ENCODE data around the gene CAMK2A. TPM values are rescaled to one million over a fixed set of nuclear protein-coding genes. Genes with fewer than 3 reads are reported as not detected.

CAMK2A gene
- total RNA-seq, 2 experiments from 2014 or later: not detected

DNA sequence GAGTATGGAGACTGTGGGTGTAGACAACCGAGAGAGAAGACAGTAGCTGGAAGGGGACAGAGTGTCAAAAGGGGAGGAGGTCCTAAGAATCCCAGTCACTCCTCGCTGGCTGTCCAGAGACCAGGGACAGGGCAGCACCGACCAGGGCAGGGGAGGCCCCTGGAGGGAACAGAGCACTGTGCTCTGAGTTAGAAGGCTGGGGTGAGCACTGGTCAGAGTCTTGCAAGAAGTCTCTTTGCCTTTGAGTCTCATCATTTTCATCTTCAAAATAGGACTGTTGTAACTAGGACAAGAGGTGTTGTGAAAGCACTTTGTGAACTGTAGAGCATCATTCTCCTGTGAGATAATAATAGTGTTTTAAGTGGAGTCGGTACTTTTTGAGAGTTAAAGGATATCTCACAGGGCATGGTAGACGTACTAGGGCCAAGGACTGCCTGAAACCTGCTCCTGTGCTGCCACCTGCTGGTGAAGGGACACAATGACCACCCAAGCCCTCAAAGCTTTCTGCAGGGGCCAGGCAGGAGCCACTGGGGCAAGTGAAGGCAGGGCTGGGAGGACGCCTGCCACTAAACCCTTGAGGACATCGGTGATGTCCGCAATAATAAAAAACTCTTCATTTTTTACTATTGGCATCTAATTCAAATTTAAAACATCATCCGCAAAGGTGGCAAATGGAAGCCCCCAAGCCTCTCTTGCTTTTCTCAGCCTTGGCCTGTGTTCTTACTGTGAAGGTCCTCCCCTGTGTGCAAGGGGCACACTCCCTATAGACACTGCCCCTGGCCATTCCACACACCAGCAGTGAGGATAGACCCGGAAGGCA lies 71.5 kb downstream of the CAMK2A start:
- ChIA-PET POLR2A (interaction anchor here (1.1 kb wide), 1 partner anchor 89 kb away, joined by 3 read pairs; no protein-coding TSS in a partner anchor), CTCF (interaction anchor here (0.7 to 2.5 kb wide), 14 partner anchors 9 to 384 kb away, joined by 3 to 22 read pairs (median 4); no protein-coding TSS in a partner anchor)
- H3K36me3 Mint-ChIP-seq (ENCODE audit: low read depth): no peaks in the 10 kb centered on the region
- H3K27ac Mint-ChIP-seq: no peak overlapping the region
- peak; percentile 86 for DNase-seq
- H3K27me3 Mint-ChIP-seq: peaks cover 9% of the 10 kb centered on the region
- no peaks in the 10 kb centered on the region for H3K9me3 Mint-ChIP-seq
- no peaks in the 10 kb centered on the region for H3K4me1 Mint-ChIP-seq
- H3K4me3 Mint-ChIP-seq: no peak overlapping the region

DNA sequence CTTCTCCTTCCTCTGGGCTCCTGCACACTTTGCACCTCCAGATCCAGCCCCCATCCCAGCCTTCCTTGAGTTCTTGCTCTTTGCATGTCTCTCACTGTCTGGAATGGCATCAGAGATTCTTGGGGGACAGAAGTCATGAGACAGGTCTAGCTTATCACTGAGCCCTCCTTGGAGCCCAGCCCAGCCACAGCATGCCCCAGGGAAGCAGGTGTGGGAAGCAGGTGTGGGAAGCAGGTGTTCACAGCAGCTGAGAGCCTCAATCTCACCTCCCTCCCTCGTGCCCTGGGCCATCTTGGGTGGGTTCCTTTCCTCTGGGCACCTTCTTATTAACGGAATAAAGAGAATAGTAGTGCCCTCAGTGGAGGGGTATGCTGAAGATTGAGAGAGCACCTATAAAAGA lies 72.5 kb downstream of the CAMK2A start:
- POLR2A ChIA-PET: no interaction called here
- Mint-ChIP-seq H3K27me3 (peaks cover 9% of the 10 kb centered on the region), H3K9me3 (no peaks in the 10 kb centered on the region), H3K4me3 (no peak overlapping the region), H3K27ac (no peak overlapping the region), H3K36me3 (ENCODE audit: low read depth) (no peaks in the 10 kb centered on the region), H3K4me1 (no peaks in the 10 kb centered on the region)
- CTCF ChIA-PET: interaction anchor here (0.6 to 2.5 kb wide), 4 partner anchors 11 to 87 kb away, joined by 3 to 22 read pairs (median 4); no protein-coding TSS in a partner anchor
- DNase-seq: no peak

DNA sequence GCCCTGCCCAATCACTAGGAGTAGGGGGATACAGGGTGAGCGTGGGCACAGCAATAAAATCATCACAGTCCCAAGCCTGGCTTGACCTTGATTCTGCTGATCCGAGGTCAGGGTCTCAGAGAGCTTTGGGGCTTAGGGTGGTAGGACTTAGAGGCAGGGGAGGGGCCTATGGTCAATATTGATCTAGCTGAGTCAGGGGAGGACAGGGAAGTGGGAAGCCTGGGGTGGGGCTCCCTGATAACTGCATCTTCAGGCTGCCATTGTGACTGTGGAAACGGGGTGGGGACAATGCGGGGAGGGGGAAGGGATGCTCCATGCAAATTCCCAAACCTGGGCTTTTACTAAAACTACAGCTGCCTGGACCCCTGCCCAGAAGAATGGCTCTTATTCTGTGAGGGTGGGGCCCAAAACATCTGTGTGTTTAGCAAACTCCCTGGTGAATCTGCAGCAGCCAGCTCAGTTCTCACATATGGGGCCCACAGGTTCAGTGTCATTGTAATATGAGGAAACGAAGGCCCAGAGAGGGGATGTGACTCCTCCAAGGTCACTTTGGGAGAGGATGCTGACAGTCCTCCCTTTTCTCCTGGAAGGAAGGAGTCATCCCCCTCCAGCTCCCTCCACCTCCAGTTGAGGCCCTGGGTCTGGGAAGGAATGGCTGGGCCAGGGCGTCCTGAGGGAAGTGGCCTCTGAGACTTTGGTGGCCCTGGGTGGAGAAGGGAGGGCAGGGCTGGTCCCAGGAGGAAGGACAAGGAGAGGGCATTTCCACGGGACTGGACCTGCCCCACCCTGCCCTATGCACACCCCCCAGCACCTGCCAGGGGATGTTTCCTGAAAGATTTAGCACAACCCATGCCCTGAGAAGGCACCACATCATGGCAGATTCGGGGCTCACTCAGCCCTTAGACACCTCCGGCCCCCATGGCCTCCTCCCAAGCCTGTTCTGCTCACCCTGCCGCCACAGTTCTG lies 73.3 kb downstream of the CAMK2A start:
- H3K9me3 Mint-ChIP-seq: no peaks in the 10 kb centered on the region
- ChIA-PET POLR2A (no interaction called here), CTCF (interaction anchor here (0.6 to 3.6 kb wide), 3 partner anchors 11 to 85 kb away, joined by 3 to 10 read pairs (median 3); no protein-coding TSS in a partner anchor)
- peaks cover 9% of the 10 kb centered on the region for H3K27me3 Mint-ChIP-seq
- no peaks in the 10 kb centered on the region for H3K36me3 Mint-ChIP-seq (ENCODE audit: low read depth)
- no peak overlapping the region for H3K4me3 Mint-ChIP-seq
- H3K27ac Mint-ChIP-seq: no peak overlapping the region
- no peak for DNase-seq
- no peaks in the 10 kb centered on the region for H3K4me1 Mint-ChIP-seq

DNA sequence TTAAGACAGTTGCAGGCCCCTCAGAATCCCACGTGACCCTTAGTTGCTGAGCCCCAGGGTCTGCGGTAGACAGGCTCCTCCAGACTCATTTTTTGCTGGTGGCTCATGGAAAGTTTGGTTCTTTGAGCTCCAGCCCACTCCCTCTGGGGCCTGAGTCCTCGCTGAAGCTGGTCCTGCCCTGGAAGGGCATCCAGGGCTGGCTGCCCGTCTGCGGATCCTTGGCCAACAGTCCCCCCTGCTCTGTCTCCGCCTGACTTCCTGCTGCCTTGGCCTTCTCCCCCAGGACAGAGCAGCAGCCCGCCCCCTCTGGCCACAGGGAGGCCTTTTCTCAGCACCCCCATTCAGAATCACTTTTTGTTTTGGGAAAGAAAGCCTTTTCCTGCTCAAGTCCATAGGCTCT lies 75.3 kb downstream of the CAMK2A start:
- Mint-ChIP-seq H3K4me3 (no peak overlapping the region), H3K36me3 (ENCODE audit: low read depth) (no peaks in the 10 kb centered on the region), H3K27ac (no peak overlapping the region), H3K27me3 (peaks cover 6% of the 10 kb centered on the region), H3K9me3 (no peaks in the 10 kb centered on the region), H3K4me1 (peaks cover 1% of the 10 kb centered on the region)
- ChIA-PET CTCF (interaction anchor here (1.2 to 3.6 kb wide), 2 partner anchors 9 to 83 kb away, joined by 4 to 10 read pairs; no protein-coding TSS in a partner anchor), POLR2A (no interaction called here)
- no peak for DNase-seq

DNA sequence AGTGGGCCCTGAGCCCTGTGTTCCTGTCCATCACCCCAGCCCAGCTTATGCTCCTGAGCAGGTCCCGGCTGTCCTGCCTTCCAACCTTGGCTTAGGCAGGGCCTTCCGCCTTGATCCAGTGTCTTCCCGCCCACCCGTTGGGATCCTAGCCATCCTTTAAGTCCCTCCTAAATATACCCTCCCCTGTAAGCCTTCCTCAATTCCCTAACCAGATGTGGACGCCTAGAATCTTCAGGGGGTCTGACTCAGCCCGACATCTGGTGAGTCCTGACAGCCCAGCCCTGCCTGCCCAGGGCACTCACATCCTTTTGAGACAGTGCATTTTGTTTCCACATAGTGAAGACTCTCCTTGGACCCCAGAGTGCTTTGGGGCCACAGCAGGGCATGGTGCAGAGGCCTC lies 76.0 kb downstream of the CAMK2A start:
- peaks cover 7% of the 10 kb centered on the region for H3K4me1 Mint-ChIP-seq
- H3K27ac Mint-ChIP-seq: no peak overlapping the region
- CTCF ChIA-PET: interaction anchor here (1.2 to 3.6 kb wide), 2 partner anchors 9 to 82 kb away, joined by 4 to 10 read pairs; no protein-coding TSS in a partner anchor
- H3K36me3 Mint-ChIP-seq (ENCODE audit: low read depth): no peaks in the 10 kb centered on the region
- H3K27me3 Mint-ChIP-seq: peaks cover 12% of the 10 kb centered on the region
- H3K4me3 Mint-ChIP-seq: no peak overlapping the region
- DNase-seq: no peak
- H3K9me3 Mint-ChIP-seq: no peaks in the 10 kb centered on the region
- POLR2A ChIA-PET: no interaction called here

DNA sequence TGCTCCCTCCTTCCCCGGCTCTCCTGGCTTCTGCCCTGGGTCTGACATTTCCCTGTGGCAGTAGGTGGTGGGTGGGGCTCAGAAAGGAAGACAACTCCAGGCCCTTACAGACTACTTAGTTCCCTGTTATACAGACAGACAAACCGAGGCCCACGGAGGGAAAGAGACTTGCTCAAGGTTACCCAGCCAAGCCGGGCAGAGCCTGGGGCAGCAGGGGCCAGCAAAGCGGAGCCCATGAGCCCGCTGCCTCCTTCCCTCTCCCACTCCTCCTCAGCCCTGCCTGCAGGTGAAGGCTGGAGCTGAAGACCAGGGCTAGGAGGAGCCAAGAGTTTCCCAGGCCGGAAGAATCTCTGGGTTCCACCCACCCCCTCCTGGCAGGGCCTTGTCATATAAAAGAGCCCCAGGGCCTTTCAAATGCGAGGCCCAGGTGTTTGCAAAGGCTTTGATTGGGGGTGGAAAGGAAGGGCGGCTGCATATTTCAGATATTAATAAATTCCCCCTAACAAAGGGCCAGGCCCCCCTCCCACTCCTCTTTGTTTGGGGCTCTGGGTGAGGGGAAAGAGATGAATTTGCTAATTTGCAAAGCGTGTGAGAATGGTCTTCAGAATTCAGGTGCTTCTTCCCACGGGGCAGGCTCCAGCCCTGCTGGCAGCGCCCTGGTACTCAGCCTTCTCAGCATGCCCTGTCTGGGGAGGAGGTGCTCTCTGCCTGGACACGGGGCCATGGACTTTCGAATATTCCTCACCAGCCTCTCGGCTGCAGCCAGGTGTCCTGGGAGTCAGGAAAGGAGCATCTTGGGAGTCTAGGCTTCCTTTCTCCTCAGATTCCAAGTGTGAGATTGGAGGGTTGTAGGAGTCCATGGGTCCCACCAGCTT lies 78.2 kb downstream of the CAMK2A start:
- Mint-ChIP-seq H3K36me3 (ENCODE audit: low read depth) (no peaks in the 10 kb centered on the region), H3K9me3 (no peaks in the 10 kb centered on the region), H3K4me1 (peaks cover 12% of the 10 kb centered on the region), H3K4me3 (no peak overlapping the region), H3K27ac (no peak overlapping the region), H3K27me3 (peaks cover 22% of the 10 kb centered on the region)
- no peak for DNase-seq
- ChIA-PET POLR2A (no interaction called here), CTCF (no interaction called here)

DNA sequence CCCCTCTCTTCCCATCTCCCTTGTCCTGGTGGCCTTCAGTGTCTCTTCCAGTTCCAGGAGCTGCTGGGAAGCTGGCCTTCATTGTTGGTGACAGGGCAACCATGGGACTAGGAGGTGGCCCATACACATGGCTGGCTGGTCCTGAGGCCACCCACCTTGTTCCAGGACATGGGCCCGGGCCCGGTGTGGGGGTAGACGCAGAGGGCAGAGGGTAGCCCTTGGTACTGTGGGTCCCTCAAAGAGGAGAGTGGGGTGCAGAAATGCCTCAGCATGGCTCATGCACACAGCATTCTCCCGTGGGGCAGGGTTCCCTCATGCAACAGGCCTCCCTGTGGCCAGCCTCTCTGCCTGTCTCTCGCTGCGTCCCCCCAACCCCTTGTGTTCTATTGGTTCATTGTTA lies 78.9 kb downstream of the CAMK2A start:
- Mint-ChIP-seq H3K4me3 (no peak overlapping the region), H3K27ac (no peak overlapping the region), H3K9me3 (no peaks in the 10 kb centered on the region), H3K27me3 (peaks cover 22% of the 10 kb centered on the region), H3K4me1 (peaks cover 12% of the 10 kb centered on the region), H3K36me3 (ENCODE audit: low read depth) (no peaks in the 10 kb centered on the region)
- no peak for DNase-seq
- ChIA-PET CTCF (no interaction called here), POLR2A (no interaction called here)

DNA sequence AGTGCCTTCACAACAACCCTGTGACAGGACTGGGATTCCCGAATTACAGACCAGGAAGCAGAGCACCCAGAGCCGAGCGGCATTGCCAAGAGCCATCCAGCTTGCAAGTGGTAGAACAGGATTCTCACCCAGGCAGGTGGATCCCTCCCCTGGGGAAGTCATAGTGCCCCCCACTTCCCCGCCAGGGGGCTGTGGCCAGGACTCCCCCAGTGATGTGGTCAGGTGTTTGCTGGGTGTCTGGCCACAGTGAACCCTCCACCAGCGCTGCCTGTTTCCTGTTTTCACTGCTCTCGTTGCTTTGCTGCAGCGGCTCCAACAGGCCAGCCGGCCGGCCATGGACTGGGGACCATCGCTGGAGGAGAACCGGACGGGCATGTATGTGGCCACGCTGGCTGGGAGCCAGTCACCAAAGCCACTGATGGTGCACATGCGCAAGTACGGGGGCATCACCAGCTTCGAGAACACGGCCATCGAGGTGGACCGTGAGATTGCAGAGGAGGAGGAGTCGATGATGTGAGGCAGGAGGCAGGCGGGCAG lies 80.4 kb downstream of the CAMK2A start:
- H3K4me1 Mint-ChIP-seq: peaks cover 12% of the 10 kb centered on the region
- peaks cover 22% of the 10 kb centered on the region for H3K27me3 Mint-ChIP-seq
- H3K27ac Mint-ChIP-seq: no peak overlapping the region
- H3K4me3 Mint-ChIP-seq: no peak overlapping the region
- ChIA-PET CTCF (interaction anchor here (0.6 kb wide), 1 partner anchor 9 kb away, joined by 3 read pairs; no protein-coding TSS in a partner anchor), POLR2A (no interaction called here)
- no peak for DNase-seq
- H3K36me3 Mint-ChIP-seq (ENCODE audit: low read depth): no peaks in the 10 kb centered on the region
- H3K9me3 Mint-ChIP-seq: no peaks in the 10 kb centered on the region

DNA sequence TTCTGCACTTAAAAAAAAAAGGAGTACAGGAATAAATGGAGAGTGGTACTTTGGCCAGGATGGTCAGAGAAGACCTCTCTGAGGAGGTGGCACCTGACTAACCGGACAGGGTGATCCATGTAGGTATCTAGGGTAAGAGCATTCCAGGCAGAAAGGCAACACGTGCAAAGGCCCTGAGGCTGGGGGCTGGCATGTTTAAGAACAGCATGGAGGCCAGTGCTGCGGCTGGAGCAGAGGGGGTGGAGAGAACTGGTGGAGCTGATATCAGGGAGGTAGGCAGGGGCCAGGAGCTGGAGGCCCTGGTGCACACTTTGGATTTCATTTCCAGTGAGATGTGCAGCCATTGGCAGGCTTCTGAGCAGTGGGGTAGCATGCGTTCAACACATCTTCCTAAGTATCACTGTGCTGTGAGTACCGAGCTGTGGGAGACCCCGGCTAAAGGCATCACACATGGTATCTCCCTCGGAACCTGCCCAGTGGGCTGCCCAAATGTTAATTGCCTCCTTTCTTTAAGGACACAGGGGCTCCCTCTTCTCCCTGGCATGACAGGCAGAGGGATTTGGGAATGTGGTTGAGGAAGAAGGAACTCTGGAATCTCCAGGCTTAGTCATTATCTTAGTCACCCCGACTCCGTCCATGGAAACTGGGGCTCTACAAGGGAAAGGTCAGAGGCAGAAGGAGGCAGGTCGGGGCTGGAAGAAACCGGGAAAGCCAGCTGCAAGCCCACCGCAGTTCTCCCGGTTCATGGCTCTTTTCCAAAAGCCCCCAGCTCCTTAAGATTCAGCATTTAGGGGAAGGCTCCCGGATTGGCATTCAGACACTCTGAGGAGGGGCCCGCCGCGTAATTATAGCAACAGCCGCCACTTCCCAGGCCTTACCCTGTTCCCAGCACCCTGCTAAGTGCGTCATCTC lies 81.1 kb downstream of the CAMK2A start:
- POLR2A ChIA-PET: no interaction called here
- Mint-ChIP-seq H3K27me3 (peaks cover 22% of the 10 kb centered on the region), H3K9me3 (no peaks in the 10 kb centered on the region), H3K27ac (no peak overlapping the region), H3K4me1 (peaks cover 12% of the 10 kb centered on the region), H3K4me3 (no peak overlapping the region), H3K36me3 (ENCODE audit: low read depth) (no peaks in the 10 kb centered on the region)
- CTCF ChIA-PET: no interaction called here
- DNase-seq: no peak

DNA sequence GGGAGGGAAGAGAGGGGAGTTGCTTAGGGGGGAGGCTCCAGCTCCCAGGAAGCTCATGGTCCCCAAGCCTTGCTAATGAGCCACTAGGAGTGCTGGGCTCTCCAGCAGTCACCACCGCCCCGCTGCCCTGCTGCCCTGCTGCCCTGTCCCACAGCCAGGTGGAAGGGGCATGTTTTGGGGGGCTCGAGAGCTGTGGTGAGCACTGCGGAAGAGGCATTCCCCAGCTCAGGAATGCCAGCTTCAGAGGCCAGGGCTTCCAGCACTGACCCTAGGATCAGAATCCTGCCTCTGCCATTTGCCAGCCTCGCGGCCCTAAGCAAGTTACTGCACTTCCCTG lies 82.8 kb downstream of the CAMK2A start:
- POLR2A ChIA-PET: no interaction called here
- no peak for DNase-seq
- Mint-ChIP-seq H3K27me3 (peaks cover 22% of the 10 kb centered on the region), H3K36me3 (ENCODE audit: low read depth) (no peaks in the 10 kb centered on the region), H3K4me1 (peaks cover 12% of the 10 kb centered on the region), H3K27ac (no peak overlapping the region), H3K9me3 (no peaks in the 10 kb centered on the region), H3K4me3 (no peak overlapping the region)
- CTCF ChIA-PET: interaction anchor here (1.8 kb wide), 1 partner anchor 11 kb away, joined by 5 read pairs; no protein-coding TSS in a partner anchor

DNA sequence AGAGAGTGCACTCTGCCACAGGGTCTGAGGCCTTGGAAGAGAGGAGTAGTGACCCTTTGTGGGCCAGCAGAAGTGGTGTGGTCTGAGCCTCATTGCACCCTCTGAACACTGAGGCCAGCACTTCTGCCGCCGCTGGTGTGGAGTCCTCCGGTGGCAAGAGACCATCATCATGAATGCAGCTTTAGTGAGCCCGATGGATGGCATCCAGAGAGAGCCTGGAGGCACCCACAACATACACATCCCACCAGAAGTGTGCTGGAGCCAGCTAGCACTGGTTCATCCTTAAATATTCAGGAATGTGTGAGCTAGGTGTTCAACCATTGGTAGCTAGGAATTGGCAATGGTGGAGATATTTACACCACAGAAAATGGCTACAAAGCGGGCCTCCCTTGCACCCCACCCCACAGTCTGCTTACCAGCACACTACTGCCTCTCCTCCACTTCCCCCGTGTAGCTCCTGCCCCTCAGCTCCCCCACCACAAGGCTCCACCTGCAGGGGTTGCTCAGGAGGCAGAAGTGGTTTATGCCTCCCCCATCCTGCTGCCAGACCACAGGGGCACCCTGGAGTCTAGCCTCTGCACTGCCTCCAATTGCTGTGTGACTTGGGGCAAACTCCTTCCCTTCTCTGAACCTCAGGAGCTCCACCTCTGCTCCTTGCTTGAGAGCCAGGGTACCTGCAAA lies 83.3 kb downstream of the CAMK2A start:
- CTCF ChIA-PET: interaction anchor here (0.6 to 1.8 kb wide), 3 partner anchors 11 to 132 kb away, joined by 3 to 5 read pairs (median 3); no protein-coding TSS in a partner anchor
- peaks cover 22% of the 10 kb centered on the region for H3K27me3 Mint-ChIP-seq
- H3K27ac Mint-ChIP-seq: no peak overlapping the region
- peaks cover 12% of the 10 kb centered on the region for H3K4me1 Mint-ChIP-seq
- no peak for DNase-seq
- POLR2A ChIA-PET: no interaction called here
- no peak overlapping the region for H3K4me3 Mint-ChIP-seq
- no peaks in the 10 kb centered on the region for H3K36me3 Mint-ChIP-seq (ENCODE audit: low read depth)
- H3K9me3 Mint-ChIP-seq: no peaks in the 10 kb centered on the region

Measured in activated CD4-positive, alpha-beta memory T cell treated with anti-CD3 and anti-CD28 coated beads, Interleukin-2, amount 10 ng/mL, durations not matched to agents 7 days and 5 days (primary cell).